WTC11 (cell line): ENCODE results near the gene INPP5K. TPM values are rescaled to one million over a fixed set of nuclear protein-coding genes. Genes with fewer than 3 reads are reported as not detected.

Experiments used
- ATAC-seq: fragments of 200-7000 bp; cut with Tn5 transposase; 2 replicates; pipeline ENCODE4 v1.10.0; 2021; ENCODE audit warnings: mild to moderate bottlenecking, moderate library complexity
- CTCF ChIA-PET: fragments of 300-600 bp; sonication (Branson Sonifier 250); formaldehyde crosslinking; loops from one replicate; lab custom pipeline; 2021; ENCODE audit warnings: antibody characterized with exemption; lab: Charles Lee
- POLR2A ChIA-PET: fragments of 350-600 bp; sonication (Branson Sonifier 250); formaldehyde crosslinking; loops from one replicate; lab custom pipeline; 2021; ENCODE audit warnings: antibody characterized with exemption; lab: Charles Lee
- DNase-seq: peaks from one replicate; pipeline ENCODE4 v3.0.0; 2021; ENCODE audit warnings: low spot score
- H3K27ac Mint-ChIP-seq: 2 replicates; pipeline ENCODE4 v1.8.0; 2021; ENCODE audit warnings: mixed read lengths
- H3K27me3 Mint-ChIP-seq: 2 replicates; pipeline ENCODE4 v1.8.0; 2021; ENCODE audit warnings: low read depth, mild to moderate bottlenecking, moderate library complexity, mixed read lengths
- H3K36me3 Mint-ChIP-seq: 2 replicates; pipeline ENCODE4 v1.8.0; 2021; ENCODE audit warnings: mixed read lengths
- H3K4me1 Mint-ChIP-seq: 2 replicates; pipeline ENCODE4 v1.8.0; 2022; ENCODE audit warnings: mixed read lengths
- H3K4me3 Mint-ChIP-seq: 2 replicates; pipeline ENCODE4 v1.8.0; 2021; ENCODE audit warnings: mild to moderate bottlenecking, moderate library complexity, mixed read lengths
- H3K9me3 Mint-ChIP-seq: 2 replicates; pipeline ENCODE4 v1.8.0; 2021; ENCODE audit warnings: mixed read lengths
- ATF3 ChIP-seq: sonication (generic); formaldehyde crosslinking; conservative IDR thresholded peaks from 2 replicates; pipeline ENCODE4 v1.8.1; 2022; ENCODE audit warnings: mild to moderate bottlenecking, missing genetic modification reagents
- ATF6 ChIP-seq: sonication (generic); formaldehyde crosslinking; IDR thresholded peaks from 2 replicates; pipeline ENCODE4 v1.8.1; 2023; ENCODE audit warnings: mild to moderate bottlenecking, missing genetic modification reagents
- CREM ChIP-seq: sonication (generic); formaldehyde crosslinking; IDR thresholded peaks from 2 replicates; pipeline ENCODE4 v1.8.1; 2022; ENCODE audit warnings: mild to moderate bottlenecking, missing genetic modification reagents, moderate library complexity
- CTCF ChIP-seq: fragments of 200-600 bp; IDR thresholded peaks from 2 replicates; pipeline ENCODE4 v1.8.0; 2022; ENCODE audit warnings: antibody characterized with exemption
- ELF4 ChIP-seq: sonication (generic); formaldehyde crosslinking; IDR thresholded peaks from 2 replicates; pipeline ENCODE4 v1.8.1; 2022; ENCODE audit warnings: low read depth, mild to moderate bottlenecking, moderate library complexity, missing genetic modification reagents
- IRF1 ChIP-seq: sonication (generic); formaldehyde crosslinking; IDR thresholded peaks from 2 replicates; pipeline ENCODE4 v1.8.0; 2023; ENCODE audit warnings: missing genetic modification reagents
- JUN ChIP-seq: sonication (generic); formaldehyde crosslinking; IDR thresholded peaks from 2 replicates; pipeline ENCODE4 v1.8.0; 2023; ENCODE audit warnings: mild to moderate bottlenecking, missing genetic modification reagents
- MXD4 ChIP-seq: fragments of 250-450 bp; sonication (Bioruptor Pico); IDR thresholded peaks from 2 replicates; pipeline ENCODE4 v1.8.0; 2021; ENCODE audit warnings: mild to moderate bottlenecking, moderate library complexity, borderline replicate concordance
- MYBL2 ChIP-seq: sonication (generic); formaldehyde crosslinking; IDR thresholded peaks from 2 replicates; pipeline ENCODE4 v1.8.1; 2023; ENCODE audit warnings: mild to moderate bottlenecking, moderate library complexity, missing genetic modification reagents
- NFYB ChIP-seq: sonication (generic); formaldehyde crosslinking; conservative IDR thresholded peaks from 2 replicates; pipeline ENCODE4 v1.8.0; 2022; ENCODE audit warnings: low read depth, missing genetic modification reagents
- OVOL2 ChIP-seq: fragments of 250-450 bp; sonication (Bioruptor Pico); IDR thresholded peaks from 2 replicates; pipeline ENCODE4 v1.9.0; 2021; ENCODE audit warnings: mild to moderate bottlenecking, borderline replicate concordance
- SOX15 ChIP-seq: fragments of 250-450 bp; sonication (Bioruptor Pico); IDR thresholded peaks from 2 replicates; pipeline ENCODE4 v1.9.0; 2021; ENCODE audit warnings: mild to moderate bottlenecking
- TEAD1 ChIP-seq: sonication (generic); formaldehyde crosslinking; IDR thresholded peaks from 2 replicates; pipeline ENCODE4 v1.8.0; 2022; ENCODE audit warnings: mild to moderate bottlenecking, missing genetic modification reagents
- TP53 ChIP-seq: sonication (generic); formaldehyde crosslinking; IDR thresholded peaks from 2 replicates; pipeline ENCODE4 v1.8.1; 2023; ENCODE audit warnings: mild to moderate bottlenecking, missing genetic modification reagents
- USF2 ChIP-seq: sonication (generic); formaldehyde crosslinking; IDR thresholded peaks from 2 replicates; pipeline ENCODE4 v1.8.1; 2023; ENCODE audit warnings: mild to moderate bottlenecking, missing genetic modification reagents, moderate library complexity
- ZNF219 ChIP-seq: sonication (generic); formaldehyde crosslinking; IDR thresholded peaks from 2 replicates; pipeline ENCODE4 v1.8.0; 2023; ENCODE audit warnings: missing genetic modification reagents, mild to moderate bottlenecking, borderline replicate concordance
- ZNF512 ChIP-seq: sonication (generic); formaldehyde crosslinking; IDR thresholded peaks from 2 replicates; pipeline ENCODE4 v1.8.1; 2022; ENCODE audit warnings: missing genetic modification reagents, borderline replicate concordance
- total RNA-seq: library from RNA; stranded (reverse); gene quantifications from 3 replicates; pipeline ENCODE4 v1.2.3, GENCODE V29; 2021
- TF ChIP-seq, protein P1 (sequence below): sonication (generic); formaldehyde crosslinking; IDR thresholded peaks from 2 replicates; pipeline ENCODE4 v1.8.0; 2023; ENCODE audit warnings: missing genetic modification reagents, mild to moderate bottlenecking, borderline replicate concordance

INPP5K gene
- total RNA-seq, 1 experiment from 2014 or later, result 26.8 TPM

- ATAC-seq (no peak), DNase-seq (no peak)
- no peaks in the 10 kb centered on the region for H3K9me3 Mint-ChIP-seq
- TF ChIP-seq TP53 (CRISPR knock-in tag) (no peak), ZNF219 (CRISPR knock-in tag) (no peak), ELF4 (no peak), ZNF512 (CRISPR knock-in tag) (no peak), OVOL2 (no peak), SOX15 (CRISPR knock-in tag) (no peak), JUN (no peak), ATF6 (CRISPR knock-in tag) (no peak), USF2 (CRISPR knock-in tag) (no peak)
- H3K36me3 Mint-ChIP-seq, result no peaks in the 10 kb centered on the region
- no peak overlapping the region for H3K4me3 Mint-ChIP-seq
- ChIA-PET POLR2A (no interaction called here), CTCF (interaction anchor here (1.4 to 1.5 kb wide), 2 partner anchors 12 kb away, joined by 3 to 7 read pairs; partner anchors contain the start of gene INPP5K)
- H3K4me1 Mint-ChIP-seq, result no peaks in the 10 kb centered on the region
- H3K27ac Mint-ChIP-seq, result no peak overlapping the region
- H3K27me3 Mint-ChIP-seq, result no peaks in the 10 kb centered on the region
These were observed 12.7 kb downstream of the INPP5K start for GRCh38 chr17:1503699-1504098.

DNA sequence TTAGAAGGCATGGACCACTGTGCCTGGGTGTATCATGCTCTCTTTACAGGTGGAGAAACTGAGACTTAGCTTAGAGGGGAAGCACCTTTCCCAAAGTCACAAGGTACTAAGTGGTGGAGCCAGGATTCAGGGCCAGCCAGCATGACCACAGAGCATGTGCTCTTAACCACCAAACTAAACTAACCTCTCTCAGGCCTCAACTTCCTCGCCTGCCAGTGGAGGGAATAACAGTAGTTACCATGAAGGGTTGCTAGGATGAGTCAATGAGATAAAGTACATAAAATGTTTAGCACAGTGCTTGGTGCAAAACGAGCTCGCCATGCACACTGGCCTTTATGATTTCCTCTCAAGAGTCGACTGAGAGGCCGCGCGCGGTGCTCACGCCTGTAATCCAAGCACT lies 17.5 kb downstream of the INPP5K start:
- Mint-ChIP-seq H3K27me3 (peaks cover 1% of the 10 kb centered on the region; the same call in 1 of the 2 replicates), H3K27ac (no peak overlapping the region), H3K4me3 (no peak overlapping the region), H3K4me1 (0 out of 2 replicates have a peak, but pooled peaks cover under 1% of the 10 kb centered on the region), H3K36me3 (no peaks in the 10 kb centered on the region), H3K9me3 (no peaks in the 10 kb centered on the region)
- DNase-seq, result no peak
- ChIA-PET CTCF (interaction anchor here (1.4 to 2.4 kb wide), 3 partner anchors 14 to 34 kb away, joined by 3 to 7 read pairs (median 4); partner anchors contain the start of gene INPP5K), POLR2A (no interaction called here)
- no peak for ATAC-seq
- TF ChIP-seq CREM (CRISPR knock-in tag) (no peak), MXD4 (CRISPR knock-in tag) (no peak), TEAD1 (no peak), MYBL2 (no peak), ATF3 (no peak), IRF1 (CRISPR knock-in tag) (no peak), NFYB (no peak), ZNF219 (CRISPR knock-in tag) (no peak), CTCF (no peak), ATF6 (CRISPR knock-in tag) (no peak), TP53 (CRISPR knock-in tag) (no peak)
- TF ChIP-seq, protein P1, sequence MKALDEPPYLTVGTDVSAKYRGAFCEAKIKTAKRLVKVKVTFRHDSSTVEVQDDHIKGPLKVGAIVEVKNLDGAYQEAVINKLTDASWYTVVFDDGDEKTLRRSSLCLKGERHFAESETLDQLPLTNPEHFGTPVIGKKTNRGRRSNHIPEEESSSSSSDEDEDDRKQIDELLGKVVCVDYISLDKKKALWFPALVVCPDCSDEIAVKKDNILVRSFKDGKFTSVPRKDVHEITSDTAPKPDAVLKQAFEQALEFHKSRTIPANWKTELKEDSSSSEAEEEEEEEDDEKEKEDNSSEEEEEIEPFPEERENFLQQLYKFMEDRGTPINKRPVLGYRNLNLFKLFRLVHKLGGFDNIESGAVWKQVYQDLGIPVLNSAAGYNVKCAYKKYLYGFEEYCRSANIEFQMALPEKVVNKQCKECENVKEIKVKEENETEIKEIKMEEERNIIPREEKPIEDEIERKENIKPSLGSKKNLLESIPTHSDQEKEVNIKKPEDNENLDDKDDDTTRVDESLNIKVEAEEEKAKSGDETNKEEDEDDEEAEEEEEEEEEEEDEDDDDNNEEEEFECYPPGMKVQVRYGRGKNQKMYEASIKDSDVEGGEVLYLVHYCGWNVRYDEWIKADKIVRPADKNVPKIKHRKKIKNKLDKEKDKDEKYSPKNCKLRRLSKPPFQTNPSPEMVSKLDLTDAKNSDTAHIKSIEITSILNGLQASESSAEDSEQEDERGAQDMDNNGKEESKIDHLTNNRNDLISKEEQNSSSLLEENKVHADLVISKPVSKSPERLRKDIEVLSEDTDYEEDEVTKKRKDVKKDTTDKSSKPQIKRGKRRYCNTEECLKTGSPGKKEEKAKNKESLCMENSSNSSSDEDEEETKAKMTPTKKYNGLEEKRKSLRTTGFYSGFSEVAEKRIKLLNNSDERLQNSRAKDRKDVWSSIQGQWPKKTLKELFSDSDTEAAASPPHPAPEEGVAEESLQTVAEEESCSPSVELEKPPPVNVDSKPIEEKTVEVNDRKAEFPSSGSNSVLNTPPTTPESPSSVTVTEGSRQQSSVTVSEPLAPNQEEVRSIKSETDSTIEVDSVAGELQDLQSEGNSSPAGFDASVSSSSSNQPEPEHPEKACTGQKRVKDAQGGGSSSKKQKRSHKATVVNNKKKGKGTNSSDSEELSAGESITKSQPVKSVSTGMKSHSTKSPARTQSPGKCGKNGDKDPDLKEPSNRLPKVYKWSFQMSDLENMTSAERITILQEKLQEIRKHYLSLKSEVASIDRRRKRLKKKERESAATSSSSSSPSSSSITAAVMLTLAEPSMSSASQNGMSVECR (CRISPR knock-in tag), result no peak
